Mesendoderm (in vitro differentiated cells): ENCODE results near the gene CFAP57.

Experiments
- DNase-seq: peaks from one replicate; pipeline ENCODE4 v3.0.0; 2013
- H2AK5ac ChIP-seq: 2 replicates; pipeline ENCODE4 v1.6.1; 2013; ENCODE audit warnings: low read length, inconsistent platforms
- H2BK120ac ChIP-seq: 2 replicates; pipeline ENCODE4 v1.6.1; 2013; ENCODE audit warnings: low read depth, mild to moderate bottlenecking, low read length, moderate library complexity, mixed read lengths
- H2BK15ac ChIP-seq: replicated peaks from 2 replicates; pipeline ENCODE4 v1.6.1; 2013; ENCODE audit warnings: low read depth, mild to moderate bottlenecking, moderate library complexity
- H2BK5ac ChIP-seq: 2 replicates; pipeline ENCODE4 v1.6.1; 2013; ENCODE audit warnings: low read length, inconsistent platforms
- H3K18ac ChIP-seq: 2 replicates; pipeline ENCODE4 v1.6.1; 2013; ENCODE audit warnings: mild to moderate bottlenecking, low read length, mixed read lengths
- H3K23ac ChIP-seq: one replicate; pipeline ENCODE4 v1.6.1; 2013; ENCODE audit warnings: low read length
- H3K27ac ChIP-seq: 2 replicates; pipeline ENCODE4 v1.5.1; 2013; ENCODE audit warnings: low read depth, mild to moderate bottlenecking, inconsistent platforms, low read length, moderate library complexity
- H3K27me3 ChIP-seq: 2 replicates; pipeline ENCODE4 v1.6.1; 2013; ENCODE audit warnings: low read length, control low read depth, mild to moderate bottlenecking, inconsistent platforms; ENCODE audit not compliant: insufficient read depth, poor library complexity
- H3K36me3 ChIP-seq: 2 replicates; pipeline ENCODE4 v1.6.1; 2013; ENCODE audit warnings: low read length, inconsistent platforms; ENCODE audit not compliant: control insufficient read depth, insufficient read depth
- H3K4ac ChIP-seq: one replicate; pipeline ENCODE4 v1.6.1; 2013; ENCODE audit warnings: low read depth, mild to moderate bottlenecking, low read length, moderate library complexity
- H3K4me1 ChIP-seq: 2 replicates; pipeline ENCODE4 v1.6.1; 2013; ENCODE audit warnings: low read depth, low read length, inconsistent platforms; ENCODE audit not compliant: control insufficient read depth
- H3K4me2 ChIP-seq: 2 replicates; pipeline ENCODE4 v1.6.1; 2013; ENCODE audit warnings: low read length
- H3K4me3 ChIP-seq: 2 replicates; pipeline ENCODE4 v1.5.1; 2013; ENCODE audit warnings: mild to moderate bottlenecking, low read length
- H3K56ac ChIP-seq: one replicate; pipeline ENCODE4 v1.6.1; 2013; ENCODE audit warnings: low read length
- H3K79me1 ChIP-seq: 2 replicates; pipeline ENCODE4 v1.6.1; 2013; ENCODE audit warnings: low read length, inconsistent platforms
- H3K79me2 ChIP-seq: 2 replicates; pipeline ENCODE4 v1.6.1; 2013; ENCODE audit warnings: mild to moderate bottlenecking, low read length; ENCODE audit not compliant: control insufficient read depth, insufficient read depth
- H3K9ac ChIP-seq: 2 replicates; pipeline ENCODE4 v1.6.1; 2013; ENCODE audit warnings: low read length, inconsistent platforms
- H4K5ac ChIP-seq: one replicate; pipeline ENCODE4 v1.6.1; 2013; ENCODE audit warnings: low read length
- H4K8ac ChIP-seq: one replicate; pipeline ENCODE4 v1.6.1; 2013; ENCODE audit warnings: low read depth, mild to moderate bottlenecking, control low read depth, low read length, moderate library complexity
- WGBS: extraction: QIAGEN DNeasy Blood & Tissue Kit; methylation state at CpG from one replicate; pipeline ENCODE4 v1.1.7; 2013; ENCODE audit warnings: low lambda C conversion rate, missing lambda C conversion rate; ENCODE audit not compliant: insufficient coverage; ENCODE audit errors: extremely low coverage; 5-methylcytosine and 5-hydroxymethylcytosine counted together

Gene CFAP57

GRCh38 chr1:43279161-43279560, 107.0 kb downstream of the CFAP57 start:
- Histone ChIP-seq H3K4ac (no peak overlapping the region), H3K79me2 (no peaks in the 10 kb centered on the region), H2AK5ac (no peak overlapping the region), H4K5ac (no peak overlapping the region), H3K4me3 (no peak overlapping the region), H3K18ac (no peak overlapping the region), H3K27me3 (no peaks in the 10 kb centered on the region), H3K27ac (no peak overlapping the region), H3K4me1 (peaks cover 1% of the 10 kb centered on the region), H2BK120ac (no peak overlapping the region), H3K79me1 (no peaks in the 10 kb centered on the region), H4K8ac (no peak overlapping the region), H3K36me3 (no peaks in the 10 kb centered on the region), H3K4me2 (no peak overlapping the region), H3K9ac (no peak overlapping the region), H2BK15ac (no peak overlapping the region), H2BK5ac (no peak overlapping the region), H3K23ac (no peak overlapping the region), H3K56ac (no peak overlapping the region)
- no CpG with 5 or more reads among the region's 5 CpGs for WGBS
- DNase-seq = no peak

GRCh38 chr1:43279666-43280065, 107.5 kb downstream of the CFAP57 start:
- Histone ChIP-seq H3K79me1 (no peaks in the 10 kb centered on the region), H3K9ac (no peak overlapping the region), H4K8ac (no peak overlapping the region), H2BK5ac (no peak overlapping the region), H3K36me3 (no peaks in the 10 kb centered on the region), H3K4ac (no peak overlapping the region), H3K4me1 (peaks cover under 1% of the 10 kb centered on the region), H3K4me2 (no peak overlapping the region), H3K4me3 (no peak overlapping the region), H3K27ac (no peak overlapping the region), H3K56ac (no peak overlapping the region), H2AK5ac (no peak overlapping the region), H3K27me3 (no peaks in the 10 kb centered on the region), H4K5ac (no peak overlapping the region), H2BK120ac (no peak overlapping the region), H2BK15ac (no peak overlapping the region), H3K79me2 (no peaks in the 10 kb centered on the region), H3K18ac (no peak overlapping the region), H3K23ac (no peak overlapping the region)
- DNase-seq = no peak
- no CpG with 5 or more reads among the region's 6 CpGs for WGBS

GRCh38 chr1:43280692-43281091, 108.6 kb downstream of the CFAP57 start:
- Histone ChIP-seq H3K4me3 (no peak overlapping the region), H3K56ac (no peak overlapping the region), H3K4ac (no peak overlapping the region), H3K23ac (no peak overlapping the region), H3K79me1 (no peaks in the 10 kb centered on the region), H2BK5ac (no peak overlapping the region), H3K36me3 (no peaks in the 10 kb centered on the region), H3K4me1 (peaks cover 7% of the 10 kb centered on the region), H3K27ac (no peak overlapping the region), H3K9ac (no peak overlapping the region), H3K18ac (no peak overlapping the region), H2BK120ac (no peak overlapping the region), H4K5ac (no peak overlapping the region), H3K27me3 (no peaks in the 10 kb centered on the region), H2BK15ac (no peak overlapping the region), H3K4me2 (no peak overlapping the region), H2AK5ac (no peak overlapping the region), H3K79me2 (no peaks in the 10 kb centered on the region), H4K8ac (no peak overlapping the region)
- no CpG with 5 or more reads among the region's 2 CpGs for WGBS
- DNase-seq = no peak

GRCh38 chr1:43282220-43283195, 110.4 kb downstream of the CFAP57 start:
- no peaks in the 10 kb centered on the region for H3K27me3 ChIP-seq
- H3K56ac ChIP-seq = no peak overlapping the region
- no peak for DNase-seq
- H3K79me1 ChIP-seq = no peaks in the 10 kb centered on the region
- no peak overlapping the region for H3K4me2 ChIP-seq
- H3K4me3 ChIP-seq = no peak overlapping the region
- H2BK120ac ChIP-seq = no peak overlapping the region
- peaks cover 7% of the 10 kb centered on the region for H3K4me1 ChIP-seq
- WGBS = no CpG with 5 or more reads among the region's 15 CpGs
- H2AK5ac ChIP-seq = no peak overlapping the region
- no peak overlapping the region for H3K27ac ChIP-seq
- no peak overlapping the region for H4K5ac ChIP-seq
- H3K4ac ChIP-seq = no peak overlapping the region
- H3K79me2 ChIP-seq = no peaks in the 10 kb centered on the region
- no peak overlapping the region for H2BK5ac ChIP-seq
- H4K8ac ChIP-seq = no peak overlapping the region
- H3K18ac ChIP-seq = no peak overlapping the region
- H2BK15ac ChIP-seq = no peak overlapping the region
- H3K9ac ChIP-seq = no peak overlapping the region
- H3K23ac ChIP-seq = no peak overlapping the region
- no peaks in the 10 kb centered on the region for H3K36me3 ChIP-seq

- no peaks in the 10 kb centered on the region for H3K36me3 ChIP-seq
- no peaks in the 10 kb centered on the region for H3K79me1 ChIP-seq
- no peak overlapping the region for H3K23ac ChIP-seq
- H3K18ac ChIP-seq = no peak overlapping the region
- no peak overlapping the region for H3K4ac ChIP-seq
- H3K4me2 ChIP-seq = no peak overlapping the region
- no peaks in the 10 kb centered on the region for H3K27me3 ChIP-seq
- no peak overlapping the region for H4K8ac ChIP-seq
- no peak overlapping the region for H3K9ac ChIP-seq
- no CpG with 5 or more reads among the region's 3 CpGs for WGBS
- H3K4me1 ChIP-seq = peaks cover 7% of the 10 kb centered on the region
- no peak overlapping the region for H3K56ac ChIP-seq
- no peaks in the 10 kb centered on the region for H3K79me2 ChIP-seq
- no peak for DNase-seq
- no peak overlapping the region for H2BK120ac ChIP-seq
- H3K27ac ChIP-seq = no peak overlapping the region
- no peak overlapping the region for H2AK5ac ChIP-seq
- H2BK15ac ChIP-seq = no peak overlapping the region
- H2BK5ac ChIP-seq = no peak overlapping the region
- no peak overlapping the region for H3K4me3 ChIP-seq
- no peak overlapping the region for H4K5ac ChIP-seq
These were observed 111.9 kb downstream of the CFAP57 start for GRCh38 chr1:43284065-43284464.
